CD4-positive, alpha-beta T cell treated with Interleukin-12 subunit alpha and Interleukin-12 subunit beta, for 1 hour (primary cell): Measurements from ENCODE around the gene RAB1B.
"Not testable (repeated sequence)": the region's sequence is repeated elsewhere in the genome, so short reads cannot be mapped to it uniquely, and the experiment has no call there.

Experiments used
- DNase-seq: peaks from one replicate; pipeline ENCODE4 v3.0.0-alpha.2; 2020

Gene RAB1B

GRCh38 chr11:66310803-66311440 is 42.5 kb downstream of the RAB1B start:
- DNase-seq, result not testable (repeated sequence)

- no peak for DNase-seq
These were observed 43.1 kb downstream of the RAB1B start for GRCh38 chr11:66311470-66311964.

GRCh38 chr11:66311965-66312548 is 43.6 kb downstream of the RAB1B start:
- peak; percentile 99 for DNase-seq

DNA sequence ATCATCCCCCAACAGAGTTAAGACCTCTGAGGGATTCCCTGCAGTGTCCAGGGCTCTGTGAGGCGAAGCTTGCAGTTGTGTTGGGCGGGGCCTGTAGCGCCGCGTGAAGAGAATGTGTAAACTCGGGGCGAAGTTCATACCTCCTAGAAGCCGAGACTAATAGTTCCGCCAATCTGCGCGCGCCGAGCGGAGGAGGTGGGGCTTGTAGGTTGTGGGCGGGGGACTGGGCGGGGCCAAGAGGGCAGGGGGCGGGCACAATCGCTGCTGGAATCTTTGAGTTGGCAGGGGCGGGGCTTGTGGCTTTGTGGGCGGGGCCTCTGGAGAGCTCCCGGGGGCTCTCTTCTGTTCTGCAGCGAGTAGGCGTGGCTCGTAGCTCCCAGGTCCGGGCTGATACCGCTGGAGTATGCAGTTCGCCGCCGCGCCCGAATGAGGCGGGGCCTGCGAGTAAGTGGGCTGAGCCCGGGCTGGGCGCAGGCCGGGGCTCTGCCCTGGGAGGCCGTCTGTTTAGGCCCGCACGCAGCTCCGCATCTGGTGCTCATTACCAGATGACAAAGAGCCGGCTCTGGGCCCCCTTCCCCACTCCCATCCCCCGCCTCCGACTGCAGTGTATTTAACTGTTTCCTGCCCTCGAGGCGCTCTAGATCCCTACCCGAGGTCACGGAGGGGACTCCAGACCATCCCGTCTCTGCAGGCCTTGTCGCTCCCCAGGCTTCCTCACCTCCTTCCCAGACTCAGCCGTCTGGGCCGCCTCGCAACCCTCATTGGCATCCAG is 44.3 kb downstream of the RAB1B start:
- peak; percentile 99 for DNase-seq

GRCh38 chr11:66313321-66314185 is 45.1 kb downstream of the RAB1B start:
- DNase-seq, result no peak

DNA sequence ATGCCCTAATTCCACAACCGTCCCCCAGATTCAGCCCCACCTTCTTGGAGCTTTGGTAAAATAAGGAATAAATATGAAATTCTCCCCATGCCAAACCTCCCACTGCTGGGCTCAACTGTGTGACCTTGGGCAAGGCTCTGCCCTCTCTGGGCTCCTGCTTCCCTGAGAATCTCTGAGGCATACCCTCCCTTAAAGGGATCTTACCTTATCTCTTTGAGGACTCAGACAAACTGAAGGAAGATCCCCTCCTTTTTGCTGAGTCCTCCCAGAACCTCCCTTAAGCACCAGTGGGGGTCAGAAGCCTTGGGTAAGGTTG is 45.7 kb downstream of the RAB1B start:
- no peak for DNase-seq

DNA sequence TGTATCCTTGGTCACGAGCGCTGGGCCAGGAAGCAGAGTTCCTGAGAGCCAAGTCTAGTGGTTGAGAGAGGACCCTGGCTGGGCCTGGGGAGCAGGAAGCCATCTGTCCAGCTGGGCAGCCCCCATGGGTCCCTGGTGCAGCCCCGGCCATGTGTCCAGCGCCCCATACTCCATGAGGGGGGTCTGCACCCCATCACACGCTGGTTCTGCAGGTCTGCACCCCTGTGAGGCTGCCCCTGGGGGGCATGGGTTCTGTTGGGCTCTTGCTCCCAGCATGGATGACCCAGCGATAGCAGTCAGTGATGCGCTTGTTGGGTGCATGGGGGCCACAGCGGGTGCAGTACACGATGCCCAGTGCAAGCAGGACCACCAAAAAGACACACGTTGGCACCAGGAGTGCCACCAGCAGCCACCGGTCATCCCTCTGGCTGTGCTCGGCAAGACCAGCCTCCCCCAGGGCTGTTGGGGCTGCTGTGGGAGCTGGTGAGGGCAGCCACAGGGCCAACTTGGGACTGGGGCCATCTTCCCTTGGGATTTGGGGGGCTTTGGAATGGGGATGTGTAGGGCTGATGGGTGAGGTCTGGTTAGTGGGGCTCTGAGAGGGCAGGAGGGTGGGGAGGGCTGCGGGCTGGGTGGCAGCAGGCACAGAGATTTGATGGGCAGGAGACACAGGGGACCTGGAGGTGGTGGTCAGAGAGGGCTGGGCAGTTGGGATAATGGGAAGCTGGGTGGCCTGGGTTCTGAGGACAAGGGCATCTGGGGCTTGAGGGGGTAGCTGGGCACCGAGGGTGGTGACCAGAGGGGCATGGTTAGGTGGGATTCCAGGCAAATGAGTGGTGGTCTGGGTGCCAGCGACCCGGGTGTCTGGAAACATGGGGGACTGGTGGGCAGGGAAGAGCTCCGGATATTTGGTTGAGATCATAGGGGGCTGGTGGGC is 46.4 kb downstream of the RAB1B start:
- no peak for DNase-seq

DNA sequence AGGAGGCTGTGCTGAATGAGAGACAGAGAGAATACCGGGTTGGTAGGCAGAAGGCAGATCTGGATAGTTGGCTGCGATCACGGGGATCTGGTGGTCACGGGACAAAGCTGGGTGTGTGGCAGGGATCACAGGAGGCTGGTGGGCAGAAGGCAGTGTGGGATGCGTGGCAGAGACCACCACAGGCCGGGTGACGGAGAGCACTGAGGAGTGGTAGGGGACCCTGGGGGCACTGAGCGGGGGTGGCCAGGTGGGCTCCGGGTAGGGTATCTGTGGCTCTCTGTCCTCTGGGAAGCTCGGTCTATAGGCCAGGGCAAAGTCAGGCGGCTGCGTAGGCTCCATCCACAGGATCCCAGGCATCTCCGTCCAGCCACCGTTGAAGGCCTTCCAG is 47.1 kb downstream of the RAB1B start:
- no peak for DNase-seq

DNA sequence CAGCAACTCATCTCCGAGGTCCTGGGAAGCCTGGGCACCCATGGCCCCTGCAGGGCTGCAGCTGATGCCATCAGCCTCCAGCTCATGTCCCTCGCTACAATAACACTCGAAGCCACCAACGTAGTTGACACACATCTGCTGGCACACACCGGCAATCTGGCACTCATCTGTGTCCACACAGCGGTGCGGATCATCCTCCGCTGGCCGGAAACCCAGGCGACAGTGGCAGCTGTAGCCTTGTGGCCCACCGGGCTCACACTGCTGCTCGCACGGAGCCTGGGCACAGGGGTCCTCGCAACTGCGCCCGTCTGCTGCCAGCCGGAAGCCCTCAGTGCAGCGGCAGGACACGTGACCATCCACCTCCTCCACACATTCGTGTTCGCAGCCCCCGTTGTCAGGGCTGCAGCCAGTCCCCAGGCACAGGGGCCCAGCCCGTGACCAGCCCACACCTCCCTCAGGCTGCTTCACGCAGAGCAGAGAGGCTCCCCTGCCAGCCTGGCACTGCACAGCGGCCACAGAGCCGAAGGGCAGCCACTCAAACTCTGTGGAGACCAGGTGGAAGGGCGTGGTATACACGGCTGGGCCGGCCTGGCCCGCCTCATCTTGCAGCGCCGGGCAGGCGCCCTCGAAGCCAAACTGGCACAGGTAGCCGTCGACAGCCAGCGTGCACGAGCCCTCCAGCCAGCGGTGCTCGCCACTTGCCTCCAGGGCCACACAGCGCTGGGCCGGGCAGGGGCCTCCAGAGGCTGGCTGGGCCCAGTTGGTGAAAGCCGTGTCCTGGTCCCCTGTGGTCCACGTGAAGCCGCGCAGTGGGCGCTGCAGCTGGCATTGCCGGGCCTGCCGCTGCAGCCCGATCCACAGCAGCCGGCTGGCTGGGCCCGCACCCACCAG is 47.7 kb downstream of the RAB1B start:
- DNase-seq, result no peak

DNA sequence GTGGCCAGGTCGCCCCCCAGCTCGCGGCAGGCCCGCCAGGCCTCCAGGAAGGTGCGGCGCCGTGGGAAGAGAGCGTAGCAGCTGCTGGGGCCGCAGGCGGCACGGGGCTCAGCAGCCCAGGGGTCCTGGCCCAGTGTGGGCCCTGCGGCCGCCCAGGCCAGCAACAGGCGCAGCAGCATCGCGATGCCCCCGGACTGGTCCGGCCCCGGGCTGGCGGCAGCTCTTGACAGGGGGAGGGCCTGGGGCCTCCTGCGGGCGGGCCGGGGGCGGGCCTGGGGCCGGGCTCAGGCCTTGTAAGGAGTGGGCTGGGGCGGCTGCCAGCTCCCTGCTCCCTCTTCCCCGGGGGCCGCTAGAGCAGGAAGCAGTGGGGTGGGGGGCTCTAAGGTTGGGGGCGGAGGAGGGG is 48.4 kb downstream of the RAB1B start, which contains the start of gene CD248:
Gene CD248, minus strand, starts transcription at position 196 of the 403 bp plus-strand sequence. Its CDS starts 17 bp downstream, at position 179.
- no peak for DNase-seq

- peak; percentile 44 for DNase-seq
These were observed 48.9 kb downstream of the RAB1B start for GRCh38 chr11:66317322-66317722.

DNA sequence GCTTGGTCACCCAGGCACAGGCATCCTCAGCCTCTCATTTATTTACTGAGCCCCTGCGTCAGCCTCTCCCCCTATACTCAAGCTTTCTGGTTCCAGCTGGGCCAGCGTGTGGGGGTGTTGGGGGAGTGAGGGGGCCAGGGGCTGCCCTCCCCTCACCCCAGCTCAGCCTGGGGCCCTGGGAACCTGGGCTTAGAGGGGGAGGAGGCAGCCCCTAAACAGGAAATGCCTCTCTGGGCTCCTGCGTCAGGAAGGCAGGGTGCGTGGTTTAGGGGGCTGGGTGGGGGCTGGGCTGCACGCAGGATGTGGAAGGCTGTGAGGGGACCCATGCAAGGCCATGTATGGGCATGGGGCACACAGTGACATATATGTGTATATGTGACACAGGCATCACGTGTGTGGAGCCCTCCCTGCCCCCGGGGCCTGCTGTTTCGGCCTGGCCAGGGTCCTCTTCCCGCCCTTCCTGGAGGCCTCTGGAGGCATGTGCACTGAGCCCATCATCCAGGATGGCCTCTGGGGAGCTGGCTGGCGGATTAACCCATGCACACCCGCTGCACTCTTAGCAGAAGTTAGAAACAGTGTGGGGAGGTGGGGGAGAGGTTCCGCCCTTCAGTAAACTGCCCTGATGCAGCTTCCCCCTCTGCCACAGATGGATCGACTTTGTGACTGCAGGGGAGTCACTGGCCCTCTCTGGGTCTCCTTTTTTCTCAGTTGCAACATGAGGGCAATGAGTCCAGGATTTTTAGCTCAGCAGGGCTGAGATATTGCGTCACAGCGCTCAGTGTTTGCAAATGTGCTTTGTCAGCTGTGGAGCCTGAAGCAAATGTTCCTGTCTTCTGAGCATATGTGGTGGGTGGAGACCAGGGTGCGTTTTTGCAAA is 49.5 kb downstream of the RAB1B start:
- DNase-seq, result peak; percentile 69

GRCh38 chr11:66318600-66318970 is 50.1 kb downstream of the RAB1B start:
- DNase-seq, result no peak

- not testable (repeated sequence) for DNase-seq
These were observed 51.9 kb downstream of the RAB1B start for GRCh38 chr11:66320289-66320688.

GRCh38 chr11:66320748-66321147 is 52.3 kb downstream of the RAB1B start:
- DNase-seq, result not testable (repeated sequence)

- no peak for DNase-seq
These were observed 53.2 kb downstream of the RAB1B start for GRCh38 chr11:66321606-66322005.

- DNase-seq, result no peak
These were observed 54.4 kb downstream of the RAB1B start for GRCh38 chr11:66322732-66323427.

GRCh38 chr11:66323684-66324083 is 55.2 kb downstream of the RAB1B start:
- no peak for DNase-seq

DNA sequence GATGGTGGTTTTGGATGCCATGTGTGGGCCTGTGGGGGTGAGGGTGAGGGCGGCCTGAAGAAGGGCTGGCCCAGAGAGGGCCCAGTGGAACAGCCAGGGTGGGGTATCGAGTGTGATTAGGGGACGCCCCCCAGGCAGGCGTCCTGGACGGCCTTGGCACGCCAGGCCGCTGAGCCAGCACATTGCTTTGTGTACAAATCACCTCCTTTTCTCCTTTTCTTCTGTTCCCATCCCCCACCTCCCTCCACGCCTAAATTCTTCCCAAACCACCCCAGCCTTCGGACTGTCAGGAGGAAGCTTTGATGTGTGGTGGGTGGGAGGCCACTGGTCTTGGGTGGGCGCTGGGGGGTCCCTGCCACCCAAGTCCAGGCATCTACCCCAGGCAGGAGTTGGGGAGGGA is 56.2 kb downstream of the RAB1B start:
- DNase-seq, result no peak
